LHCN-M2 (cell line): ENCODE measurements around the gene SWAP70. TPM values are rescaled to one million over a fixed set of nuclear protein-coding genes. Genes with fewer than 3 reads are reported as not detected.

ENCODE experiments used
- DNase-seq: peaks from one replicate; pipeline ENCODE4 v3.0.0-alpha.2; 2012; ENCODE audit warnings: low read depth
- total RNA-seq: library from RNA; depleted of rRNA; stranded (reverse); fragments of >200 nt; gene quantifications from 2 replicates; pipeline ENCODE4 v1.2.3, GENCODE V29; 2014

SWAP70 gene
- total RNA-seq, 1 experiment from 2014 or later: 24.1 TPM

DNA sequence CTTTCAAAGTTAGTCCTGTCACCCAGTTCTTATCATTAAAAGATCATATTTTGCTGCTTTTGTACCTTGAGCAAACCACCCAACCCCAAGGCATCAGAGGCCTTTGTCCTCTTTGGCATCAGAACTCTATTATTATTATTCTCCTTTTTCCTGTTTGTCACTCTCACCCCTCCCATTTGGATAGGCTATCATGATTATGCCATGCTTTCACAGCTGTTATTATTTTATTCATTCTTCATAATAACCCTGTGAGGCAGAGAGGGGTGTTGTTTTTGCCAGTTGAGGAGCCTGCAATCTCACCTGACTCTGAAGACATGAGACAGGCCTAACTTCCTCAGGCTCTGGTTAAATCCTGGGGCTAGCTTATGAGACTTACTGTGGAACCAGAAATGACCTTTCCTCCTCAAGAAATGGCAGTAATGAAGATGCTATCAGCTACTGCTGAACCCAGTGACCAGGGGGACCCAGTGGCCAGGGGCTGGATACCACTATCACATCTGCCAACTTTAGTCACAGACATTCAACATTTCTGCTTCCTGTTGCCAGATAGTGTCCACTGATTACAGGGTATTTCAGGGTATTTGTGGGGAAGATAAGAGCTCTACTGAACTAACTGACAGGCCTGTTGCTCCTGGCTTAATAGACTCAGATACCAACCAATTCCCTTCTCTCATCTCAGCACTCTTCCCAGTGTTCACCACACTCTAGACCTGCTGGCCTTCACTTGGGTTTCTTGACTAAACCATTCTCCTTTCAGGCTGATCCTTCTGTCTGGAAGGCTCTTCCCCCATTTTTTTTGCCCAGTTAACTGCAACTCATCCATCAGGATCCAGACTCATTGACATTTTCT is 11.8 kb upstream of the SWAP70 start:
- peak; percentile 64 for DNase-seq

DNA sequence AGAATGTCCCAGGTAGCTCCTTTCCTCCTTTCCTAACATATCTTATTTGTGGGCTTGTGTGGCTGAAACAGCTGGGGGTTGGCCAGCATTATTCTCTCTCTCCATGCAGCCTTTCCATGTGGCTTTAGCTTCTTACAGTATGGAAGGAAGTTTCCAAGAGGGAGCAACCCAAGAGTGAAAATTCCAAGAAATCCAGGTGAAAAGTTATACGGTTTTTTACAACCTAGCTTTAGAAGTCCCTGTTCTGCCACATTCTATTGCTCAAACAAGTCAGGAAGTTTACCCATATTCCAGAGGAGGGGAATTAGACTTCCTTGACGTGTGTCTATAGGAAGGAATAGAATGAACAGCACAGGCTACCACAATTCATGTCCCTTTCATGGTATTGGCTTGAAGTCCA is 10.0 kb upstream of the SWAP70 start:
- DNase-seq: no peak

GRCh38 chr11:9656864-9657263 is 7.0 kb upstream of the SWAP70 start:
- DNase-seq: peak; percentile 26

- DNase-seq: no peak
Measured at GRCh38 chr11:9657531-9657930, 6.3 kb upstream of the SWAP70 start.

- peak; percentile 34 for DNase-seq
Measured at GRCh38 chr11:9660886-9661285, 3.0 kb upstream of the SWAP70 start.

DNA sequence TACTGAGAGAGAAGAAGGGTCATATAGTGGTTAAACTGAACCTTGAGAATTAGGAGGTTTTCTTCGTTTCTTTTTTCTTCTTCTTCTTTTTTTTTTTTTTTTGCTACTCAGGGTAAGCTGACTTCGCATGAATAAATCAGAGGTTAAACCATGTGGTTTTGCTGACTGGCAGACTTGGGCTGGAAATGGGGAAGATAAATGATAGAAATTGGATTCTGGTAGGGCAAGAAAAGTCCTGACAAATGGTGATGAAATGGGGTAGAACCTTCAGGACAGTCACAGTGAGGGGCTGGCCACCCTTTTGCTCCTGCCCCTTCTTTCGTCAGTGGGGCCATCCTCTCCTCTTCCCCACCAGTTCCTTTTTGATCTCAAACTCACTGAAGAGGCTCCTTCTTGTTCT is 1.6 kb upstream of the SWAP70 start:
- DNase-seq: no peak

GRCh38 chr11:9664276-9665171 is 647 bp downstream of the SWAP70 start:
- DNase-seq: peak; percentile 55

DNA sequence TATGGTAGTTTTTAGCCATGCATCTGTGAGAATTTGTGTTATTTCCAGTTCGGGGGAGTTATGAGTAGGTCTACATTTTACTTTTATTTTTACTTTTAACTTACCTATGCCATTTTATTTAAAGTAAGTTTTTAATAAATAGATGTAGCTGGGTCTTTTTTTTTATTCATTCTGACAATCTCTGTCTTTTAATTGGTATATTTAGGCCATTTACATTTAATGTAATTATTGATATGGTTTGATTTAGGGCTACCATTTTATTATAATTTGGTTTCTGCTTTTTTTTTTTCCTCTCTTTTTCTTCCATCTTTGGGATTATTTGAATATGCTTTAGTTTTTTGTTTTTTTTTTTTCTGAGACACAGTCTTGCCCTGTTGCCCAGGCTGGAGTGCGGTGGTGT is 1.9 kb downstream of the SWAP70 start:
- no peak for DNase-seq

- no peak for DNase-seq
Measured at GRCh38 chr11:9669954-9670353, 6.1 kb downstream of the SWAP70 start.

DNA sequence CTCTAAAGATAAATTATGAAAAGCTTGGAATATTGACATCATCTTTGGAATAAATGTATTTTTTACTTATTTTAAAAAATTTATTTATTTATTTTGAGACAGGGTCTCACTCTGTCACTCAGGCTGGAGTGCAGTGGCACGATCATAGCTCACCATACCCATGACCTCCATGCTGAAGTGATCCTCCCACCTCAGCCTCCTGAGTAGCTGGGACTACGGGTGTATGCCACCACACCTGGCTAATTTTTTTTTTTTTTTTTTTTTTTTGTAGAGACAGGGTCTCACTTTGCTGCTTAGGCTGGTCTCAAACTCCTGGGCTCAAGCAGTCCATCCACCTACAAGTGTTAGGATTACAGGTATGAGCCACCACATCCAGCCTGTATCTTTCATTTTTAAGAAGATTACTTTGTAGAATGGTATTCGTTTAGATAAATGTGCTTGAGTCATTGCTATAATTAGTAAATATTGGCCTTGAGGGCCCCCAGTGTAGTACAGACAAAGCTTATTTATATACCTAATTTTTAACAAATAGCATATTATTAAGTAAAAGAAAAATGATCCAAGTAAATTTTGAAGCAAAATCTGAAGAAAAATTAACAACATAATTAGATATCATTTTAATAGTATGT is 8.5 kb downstream of the SWAP70 start:
- DNase-seq: no peak

GRCh38 chr11:9672918-9673317 is 9.0 kb downstream of the SWAP70 start:
- no peak for DNase-seq

DNA sequence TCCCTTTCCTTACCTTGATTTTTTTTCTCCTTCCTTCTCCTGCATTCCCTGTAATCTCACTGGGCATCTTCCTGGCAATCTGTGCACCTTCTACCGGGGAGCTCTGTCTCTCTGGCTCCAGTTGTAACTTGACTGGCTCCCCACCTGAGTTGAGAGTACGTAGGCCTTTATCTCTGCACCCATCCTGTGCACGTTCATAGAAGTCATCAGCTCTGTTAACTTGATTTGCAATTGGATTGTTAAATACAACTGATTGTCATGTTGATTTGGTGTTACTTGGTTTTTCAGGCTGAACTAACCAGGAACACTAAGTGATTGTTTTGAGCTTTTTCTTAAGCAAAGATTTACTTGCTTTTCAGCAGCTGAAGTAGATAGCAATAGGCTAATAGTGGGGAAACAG is 11.8 kb downstream of the SWAP70 start:
- no peak for DNase-seq

GRCh38 chr11:9677951-9678350 is 14.1 kb downstream of the SWAP70 start:
- no peak for DNase-seq

- no peak for DNase-seq
Measured at GRCh38 chr11:9678576-9678975, 14.7 kb downstream of the SWAP70 start.

DNA sequence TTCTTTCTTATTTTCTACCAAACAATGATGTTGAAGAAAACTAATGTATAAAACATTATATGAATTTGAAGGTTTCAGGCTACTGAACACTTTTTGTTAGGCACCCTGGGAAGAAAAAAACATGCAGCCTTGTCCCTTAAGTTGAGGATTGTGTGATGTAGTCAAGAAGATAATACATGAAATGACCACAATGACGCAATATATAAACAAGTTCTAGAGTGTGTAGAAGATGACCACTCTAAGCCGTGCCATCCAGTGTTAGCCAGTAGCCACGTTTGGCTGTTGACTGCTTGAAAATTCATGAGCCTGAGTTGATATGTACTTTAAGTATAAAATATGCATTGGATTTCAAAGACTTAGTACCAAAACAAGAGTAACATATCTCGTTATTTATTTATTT is 16.2 kb downstream of the SWAP70 start:
- no peak for DNase-seq

- no peak for DNase-seq
Measured at GRCh38 chr11:9681583-9682372, 17.9 kb downstream of the SWAP70 start.

- DNase-seq: peak; percentile 37
Measured at GRCh38 chr11:9687711-9688477, 24.0 kb downstream of the SWAP70 start.

- DNase-seq: peak; percentile 88
Measured at GRCh38 chr11:9688716-9689511, 25.0 kb downstream of the SWAP70 start.

DNA sequence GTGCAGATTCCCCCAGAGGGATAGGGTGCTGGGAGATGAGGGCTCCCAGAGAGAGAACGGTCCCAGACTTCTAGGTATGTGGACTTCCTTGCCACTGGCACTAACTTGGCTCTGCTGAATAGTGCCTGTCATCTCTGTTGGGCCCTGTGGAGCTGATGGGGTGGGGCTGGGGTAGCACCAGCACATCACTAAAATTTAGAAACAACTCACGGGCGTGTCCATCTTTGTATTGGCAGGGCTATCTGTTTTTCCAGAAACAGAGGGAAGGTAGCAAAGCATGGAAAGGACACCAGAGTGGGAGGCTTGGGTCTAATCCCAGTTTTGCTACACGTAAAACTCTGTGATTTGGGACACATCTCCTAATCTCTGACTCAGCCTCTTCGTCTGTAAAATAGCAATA is 25.8 kb downstream of the SWAP70 start:
- no peak for DNase-seq

DNA sequence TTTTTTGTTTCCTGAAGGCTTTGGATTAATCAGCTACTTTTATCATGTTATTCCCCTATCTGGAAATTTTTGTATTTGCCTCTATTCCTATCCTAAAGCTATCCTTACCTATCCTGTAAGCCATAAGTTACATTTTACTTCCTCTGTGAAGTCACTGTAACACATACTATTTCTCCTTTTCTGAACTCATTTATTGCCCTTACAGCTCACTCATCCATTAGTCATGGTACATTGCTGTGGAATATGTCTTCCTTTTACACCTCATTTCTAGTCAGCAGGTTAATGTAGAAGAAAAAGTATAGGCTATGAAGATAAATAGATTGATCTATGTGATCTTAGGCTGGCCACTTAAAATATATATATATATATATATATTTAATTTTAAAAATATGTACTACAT is 28.0 kb downstream of the SWAP70 start:
- DNase-seq: peak; percentile 57
